Measurements from ENCODE around the gene GPRC5B. TPM values are rescaled to one million over a fixed set of nuclear protein-coding genes. Genes with fewer than 3 reads are reported as not detected.

Gene GPRC5B, protein sequence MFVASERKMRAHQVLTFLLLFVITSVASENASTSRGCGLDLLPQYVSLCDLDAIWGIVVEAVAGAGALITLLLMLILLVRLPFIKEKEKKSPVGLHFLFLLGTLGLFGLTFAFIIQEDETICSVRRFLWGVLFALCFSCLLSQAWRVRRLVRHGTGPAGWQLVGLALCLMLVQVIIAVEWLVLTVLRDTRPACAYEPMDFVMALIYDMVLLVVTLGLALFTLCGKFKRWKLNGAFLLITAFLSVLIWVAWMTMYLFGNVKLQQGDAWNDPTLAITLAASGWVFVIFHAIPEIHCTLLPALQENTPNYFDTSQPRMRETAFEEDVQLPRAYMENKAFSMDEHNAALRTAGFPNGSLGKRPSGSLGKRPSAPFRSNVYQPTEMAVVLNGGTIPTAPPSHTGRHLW
- total RNA-seq: 0.20 and 0.37 TPM in 2 replicates

GRCh38 chr16:19884611-19885450, at the start of gene GPRC5B:
TSS of gene GPRC5B (minus strand) at chr16:19884848. CDS start at chr16:19872845, 12,003 bp downstream.

Small RNA genes lying within 50 kb of the gene (small RNA-seq; reads per million reads assigned to genes)
- not detected for gene LARP7P2

Other genes with a start within 250 kb of the GPRC5B start
- gene KNOP1, start 166.6 kb downstream of the GPRC5B start, total RNA-seq: 8.8 and 14.3 TPM in 2 replicates
- gene IQCK, start 166.6 kb downstream of the GPRC5B start, total RNA-seq: 6.8 and 8.8 TPM in 2 replicates
- not detected in 2 replicates for gene GPR139, start 189.0 kb upstream of the GPRC5B start, total RNA-seq